ENCODE results near the gene MAGEA10. TPM values are rescaled to one million over a fixed set of nuclear protein-coding genes. Genes with fewer than 3 reads are reported as not detected.

Gene MAGEA10
- total and polyA plus RNA-seq, 9 of the 15 experiments (the other 6 are each of a cell fraction or from before 2014, with no cell fraction given) = 0.06 to 0.45 (median 0.15) TPM; not detected in 4

GRCh38 chrX:152139589-152139988 is 1.2 kb upstream of the MAGEA10 start:
- TF ChIP-seq ZNF507 (tag; conservative IDR thresholded peaks at IDR 0.05) = no peak
- TF ChIP-seq TRIM24 (IDR thresholded peaks at IDR 0.05) = peak in 1 of 2 experiments; percentile 30; a peak in 1 of 4 replicates
- peak; percentile 87 for TF ChIP-seq CEBPB (tag; IDR thresholded peaks at IDR 0.05)
- no peak for TF ChIP-seq SRSF3 (IDR thresholded peaks at IDR 0.05; ENCODE audit: insufficient read depth, low read length)
- peak; percentile 69 for TF ChIP-seq CEBPG (CRISPR knock-in tag; IDR thresholded peaks at IDR 0.05)
- peak; percentile 35 to 68; a peak in 2 of 4 replicates for TF ChIP-seq CEBPG (tag; conservative IDR thresholded peaks at IDR 0.05 in 1 of 2, IDR thresholded peaks at IDR 0.05 in 1 of 2)
- TF ChIP-seq NONO (IDR thresholded peaks at IDR 0.05; ENCODE audit: low read depth in 2 of 2, low read length in 1 of 2) = no peak
- CTCF ChIA-PET (ENCODE audit: low intra/inter-chr PET ratio) = no interaction called here
- H4K20me1 ChIP-seq (replicated peaks; ENCODE audit: control insufficient read depth, insufficient read depth, low read length) = no peaks in the 10 kb centered on the region
- H2AFZ ChIP-seq (ENCODE audit: low read depth, low read length) = peak overlapping the region; percentile 51
- no peak overlapping the region for H3K4me2 ChIP-seq (ENCODE audit: insufficient read depth, low read length)
- no TSS peak for BruUV-seq (replicated peaks)
- H3K9ac ChIP-seq (ENCODE audit: insufficient read depth in 1 of 2, low read depth in 2 of 2, low read length in 2 of 2) = no peak overlapping the region
- no peak overlapping the region for H3K27ac ChIP-seq (ENCODE audit: extremely low read depth, low read depth, low read length)
- no peaks in the 10 kb centered on the region for H3K9me1 ChIP-seq (ENCODE audit: control insufficient read depth, insufficient read depth, low read length)
- H3K27me3 ChIP-seq (ENCODE audit: control insufficient read depth in 2 of 2, insufficient read depth in 2 of 2, low read length in 2 of 2) = no peaks in the 10 kb centered on the region
- in situ Hi-C loops (cut with MboI) (no loop called here), intact Hi-C loops (cut with micrococcal nuclease) (no loop called here)
- WGBS (ENCODE audit: insufficient coverage, low coverage, missing lambda C conversion rate) = 35% methylated on average over 9 of the region's 9 CpGs
- H3K79me2 ChIP-seq (ENCODE audit: control insufficient read depth, insufficient read depth, low read length) = no peaks in the 10 kb centered on the region
- H3K4me1 ChIP-seq (replicated peaks in 1 of 2; ENCODE audit: control insufficient read depth in 2 of 2, insufficient read depth in 2 of 2, low read length in 2 of 2) = peaks cover 7 to 13% of the 10 kb centered on the region in 2 experiments; a peak in 3 of 5 replicates
- no peaks in the 10 kb centered on the region for H3K36me3 ChIP-seq (ENCODE audit: control insufficient read depth, insufficient read depth, low read length)
- DNase-seq (ENCODE audit: extremely low read depth in 1 of 4, low spot score in 3 of 4) (no peak), FAIRE-seq (peak; percentile 11), ATAC-seq (0 out of 3 replicates have a peak, but pooled peaks have one; percentile 30)
- no peak overlapping the region for H3K4me3 ChIP-seq
- POLR2A ChIA-PET = no interaction called here
- no peaks in the 10 kb centered on the region for H3K9me3 ChIP-seq (replicated peaks; ENCODE audit: control insufficient read depth, insufficient read depth, low read depth, low read length)
